ENCODE results near the gene PLEKHG4B. TPM values are rescaled to one million over a fixed set of nuclear protein-coding genes. Genes with fewer than 3 reads are reported as not detected.

Gene PLEKHG4B
- total RNA-seq, 2 experiments from 2014 or later: 0.04 TPM; not detected in 1

Other genes with a start within 250 kb of the PLEKHG4B start
- not detected for gene LRRC14B, start 99.3 kb downstream of the PLEKHG4B start, total RNA-seq
- gene CCDC127, start 126.0 kb downstream of the PLEKHG4B start, total RNA-seq: 1 to 10 TPM; 6.8 to 7.3 TPM
- gene SDHA, start 126.2 kb downstream of the PLEKHG4B start, total RNA-seq: 100 to 1,000 TPM; 159 to 161 TPM
- gene PDCD6, start 179.5 kb downstream of the PLEKHG4B start, total RNA-seq: 100 to 1,000 TPM; 101 TPM
- 10 to 100 TPM; 20.1 to 20.7 TPM for gene AHRR, start 229.5 kb downstream of the PLEKHG4B start, total RNA-seq